Measurements from ENCODE around the gene HEYL. TPM values are rescaled to one million over a fixed set of nuclear protein-coding genes. Genes with fewer than 3 reads are reported as not detected.

Gene HEYL
- polyA plus RNA-seq, 1 experiment, result 0.50 TPM

- ChIA-PET POLR2A (interaction anchor here (0.6 kb wide), 1 partner anchor 1637 kb away, joined by 4 read pairs; no protein-coding TSS in a partner anchor), CTCF (interaction anchor here (1.3 to 1.7 kb wide), 4 partner anchors 9 to 83 kb away, joined by 3 to 7 read pairs (median 4); no protein-coding TSS in a partner anchor)
- no peak for DNase-seq (ENCODE audit: low read depth)
These were observed 2.1 kb downstream of the HEYL start for GRCh38 chr1:39637361-39637760.

GRCh38 chr1:39635871-39636210 is 3.6 kb downstream of the HEYL start:
- Histone ChIP-seq H3K36me3 (ENCODE audit: control insufficient read depth, insufficient read depth, low read length) (no peaks in the 10 kb centered on the region), H3K4me3 (ENCODE audit: low read depth, low read length) (no peak overlapping the region), H3K27me3 (ENCODE audit: control insufficient read depth, insufficient read depth, low read length) (peaks cover 8% of the 10 kb centered on the region)
- TF ChIP-seq CTCF (IDR thresholded peaks at IDR 0.05; ENCODE audit: insufficient read depth, low read depth, low read length), result no peak
- CTCF ChIA-PET, result interaction anchor here (0.9 to 1.7 kb wide), 4 partner anchors 10 to 30 kb away, joined by 3 to 8 read pairs (median 4); no protein-coding TSS in a partner anchor
- POLR2A ChIA-PET, result no interaction called here
- DNase-seq (ENCODE audit: low read depth), result no peak

More at GRCh38 chr1:39637361-39637760, 2.1 kb downstream of the HEYL start:
- Histone ChIP-seq H3K4me3 (ENCODE audit: low read depth, low read length) (no peak overlapping the region), H3K36me3 (ENCODE audit: control insufficient read depth, insufficient read depth, low read length) (no peaks in the 10 kb centered on the region), H3K27me3 (ENCODE audit: control insufficient read depth, insufficient read depth, low read length) (peaks cover 7% of the 10 kb centered on the region)
- TF ChIP-seq CTCF (IDR thresholded peaks at IDR 0.05; ENCODE audit: insufficient read depth, low read depth, low read length), result no peak

- CTCF ChIA-PET, result interaction anchor here (0.9 to 1.7 kb wide), 5 partner anchors 9 to 29 kb away, joined by 3 to 8 read pairs (median 4); no protein-coding TSS in a partner anchor
- no peak for DNase-seq (ENCODE audit: low read depth)
- POLR2A ChIA-PET, result no interaction called here
- Histone ChIP-seq H3K27me3 (ENCODE audit: control insufficient read depth, insufficient read depth, low read length) (peaks cover 8% of the 10 kb centered on the region), H3K4me3 (ENCODE audit: low read depth, low read length) (no peak overlapping the region), H3K36me3 (ENCODE audit: control insufficient read depth, insufficient read depth, low read length) (no peaks in the 10 kb centered on the region)
- no peak for TF ChIP-seq CTCF (IDR thresholded peaks at IDR 0.05; ENCODE audit: insufficient read depth, low read depth, low read length)
These were observed 4.1 kb downstream of the HEYL start for GRCh38 chr1:39635205-39635870.

GRCh38 chr1:39633422-39633821 is 6.0 kb downstream of the HEYL start:
- Histone ChIP-seq H3K4me3 (ENCODE audit: low read depth, low read length) (no peak overlapping the region), H3K27me3 (ENCODE audit: control insufficient read depth, insufficient read depth, low read length) (peaks cover 7% of the 10 kb centered on the region), H3K36me3 (ENCODE audit: control insufficient read depth, insufficient read depth, low read length) (no peaks in the 10 kb centered on the region)
- POLR2A ChIA-PET, result no interaction called here
- CTCF ChIA-PET, result interaction anchor here (0.6 to 2.4 kb wide), 4 partner anchors 16 to 27 kb away, joined by 3 to 10 read pairs (median 5); no protein-coding TSS in a partner anchor
- no peak for TF ChIP-seq CTCF (IDR thresholded peaks at IDR 0.05; ENCODE audit: insufficient read depth, low read depth, low read length)
- no peak for DNase-seq (ENCODE audit: low read depth)

GRCh38 chr1:39632682-39633417 is 6.6 kb downstream of the HEYL start:
- DNase-seq (ENCODE audit: low read depth), result peak; percentile 8
- H3K36me3 ChIP-seq (ENCODE audit: control insufficient read depth, insufficient read depth, low read length), result no peaks in the 10 kb centered on the region
- no peak overlapping the region for H3K4me3 ChIP-seq (ENCODE audit: low read depth, low read length)
- CTCF ChIA-PET, result interaction anchor here (0.6 to 2.4 kb wide), 6 partner anchors 11 to 26 kb away, joined by 3 to 10 read pairs (median 6); no protein-coding TSS in a partner anchor
- peaks cover 7% of the 10 kb centered on the region for H3K27me3 ChIP-seq (ENCODE audit: control insufficient read depth, insufficient read depth, low read length)
- POLR2A ChIA-PET, result no interaction called here
- TF ChIP-seq CTCF (IDR thresholded peaks at IDR 0.05; ENCODE audit: insufficient read depth, low read depth, low read length), result no peak

All from BJ (cell line).